GM19438 (cell line): ENCODE data around the gene XBP1.
"Not testable (repeated sequence)": the region's sequence is repeated elsewhere in the genome, so short reads cannot be mapped to it uniquely, and the experiment has no call there.

ENCODE experiments used
- ATAC-seq: cut with Tn5 transposase; IDR thresholded peaks from one replicate; pipeline ENCODE4 v1.9.1; 2021; ENCODE audit warnings: low read depth; ENCODE audit not compliant: unreplicated experiment

The XBP1 gene

GRCh38 chr22:28793976-28794584 lies 6.3 kb downstream of the XBP1 start:
- no peak for ATAC-seq

- peak; percentile 52 for ATAC-seq
These were observed 7.6 kb downstream of the XBP1 start for GRCh38 chr22:28792491-28793383.

DNA sequence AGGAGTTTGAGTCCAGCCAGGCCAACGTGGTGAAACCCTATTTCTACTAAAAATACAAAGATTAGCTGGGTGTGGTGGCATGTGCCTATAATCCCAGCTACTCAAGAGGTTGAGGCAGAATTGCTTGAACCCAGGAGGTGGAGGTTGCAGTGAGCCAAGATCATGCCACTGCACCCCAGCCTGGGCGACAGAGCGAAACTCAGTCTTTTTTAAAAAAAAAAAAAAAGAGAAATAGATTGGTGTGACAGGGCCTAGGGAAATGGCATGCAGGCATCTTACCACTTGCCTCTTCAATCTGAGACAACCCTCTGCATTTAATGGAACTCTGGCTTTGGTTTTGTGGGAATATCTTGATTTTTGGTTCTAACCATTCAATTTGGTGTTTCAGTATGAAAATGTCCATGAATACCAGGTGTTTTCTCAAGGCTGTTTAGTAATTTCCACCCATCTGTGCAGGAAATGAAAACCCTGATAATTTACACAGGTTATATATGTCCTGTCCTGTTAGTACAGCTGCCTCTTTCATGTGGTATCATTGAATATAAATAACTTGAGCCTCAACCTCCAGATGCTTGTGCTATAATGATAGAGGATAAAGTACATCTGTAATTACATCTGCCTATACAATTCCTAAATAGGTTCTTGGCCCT lies 8.4 kb downstream of the XBP1 start:
- ATAC-seq: peak; percentile 71

DNA sequence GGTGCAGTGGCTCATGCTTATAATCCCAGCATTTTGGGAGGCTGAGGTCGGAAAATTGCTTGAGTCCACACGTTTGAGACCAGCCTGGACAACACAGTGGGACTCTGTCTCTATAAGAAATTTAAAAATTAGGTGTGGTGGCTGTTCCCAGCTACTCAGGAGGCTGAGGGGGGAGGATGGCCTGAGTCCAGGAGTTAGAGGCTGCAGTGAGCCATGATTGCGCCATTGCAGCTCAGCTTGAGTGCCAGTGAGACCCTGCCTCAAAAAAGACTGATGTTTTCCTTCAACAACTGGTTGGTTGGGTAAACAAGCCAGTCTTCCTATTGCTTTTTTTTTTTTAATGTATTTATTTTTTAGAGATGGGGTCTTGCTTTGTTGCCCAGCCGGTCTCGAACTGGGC lies 9.2 kb downstream of the XBP1 start:
- ATAC-seq: no peak

DNA sequence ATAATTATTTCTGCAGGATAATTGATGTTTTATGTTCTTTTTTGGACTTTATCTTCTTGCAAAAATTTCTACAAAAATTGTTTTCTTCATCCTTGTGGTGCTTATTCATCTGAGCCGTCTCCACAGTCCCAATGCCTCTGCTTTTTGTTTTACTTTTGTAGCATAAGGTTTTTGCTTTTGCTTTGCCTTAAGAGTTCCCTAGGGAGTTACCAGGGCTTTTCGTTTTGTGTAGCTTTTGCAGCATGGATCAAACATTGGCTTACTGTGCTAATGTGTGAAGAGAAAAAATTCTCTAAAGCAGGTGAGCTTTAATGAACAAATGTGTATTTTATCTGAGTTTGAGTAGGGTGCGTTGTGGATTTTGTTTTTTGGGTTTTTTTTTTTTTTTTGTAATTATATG lies 11.8 kb downstream of the XBP1 start:
- no peak for ATAC-seq

DNA sequence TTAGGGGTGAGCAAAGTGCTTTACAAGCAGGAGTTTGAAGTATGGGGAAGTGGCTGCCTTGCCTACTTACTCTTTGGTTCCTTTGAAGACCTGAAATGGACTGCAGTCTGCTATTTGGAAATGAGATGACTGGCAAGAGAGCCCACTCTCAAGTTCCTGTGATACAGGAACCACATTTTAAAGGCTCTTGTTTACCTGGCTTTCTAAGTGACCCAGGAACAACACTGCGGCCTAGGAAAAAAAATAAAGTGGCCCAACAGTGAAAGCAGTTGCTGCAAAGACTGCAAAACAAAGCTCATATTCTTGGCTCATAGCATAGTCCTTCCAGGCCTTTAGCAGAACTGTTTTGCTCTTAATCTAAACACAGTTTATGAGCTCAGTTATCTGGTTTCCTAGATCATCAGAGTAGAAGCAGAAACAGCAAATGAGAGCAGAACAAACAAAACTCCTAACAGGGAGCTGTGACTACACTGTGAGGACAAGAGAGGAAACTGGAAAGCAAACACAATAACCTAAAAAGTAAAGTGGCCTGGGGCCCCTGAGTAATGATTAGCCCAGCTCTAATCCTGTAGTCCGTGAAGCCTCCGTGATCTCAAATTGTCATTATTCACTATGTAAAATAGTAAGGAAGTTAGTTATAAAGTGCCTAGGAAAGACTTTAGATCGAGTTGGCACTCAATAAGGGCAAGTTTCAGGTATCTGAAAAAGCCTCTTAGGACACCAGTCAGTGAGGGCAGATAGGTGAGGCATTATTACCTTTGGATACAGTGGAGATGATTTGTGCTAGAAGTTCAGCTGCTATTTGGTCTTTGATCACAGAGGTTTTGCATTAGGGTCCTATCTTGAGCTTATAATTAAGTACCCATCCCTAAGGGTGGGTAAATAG lies 16.3 kb downstream of the XBP1 start:
- ATAC-seq: no peak

DNA sequence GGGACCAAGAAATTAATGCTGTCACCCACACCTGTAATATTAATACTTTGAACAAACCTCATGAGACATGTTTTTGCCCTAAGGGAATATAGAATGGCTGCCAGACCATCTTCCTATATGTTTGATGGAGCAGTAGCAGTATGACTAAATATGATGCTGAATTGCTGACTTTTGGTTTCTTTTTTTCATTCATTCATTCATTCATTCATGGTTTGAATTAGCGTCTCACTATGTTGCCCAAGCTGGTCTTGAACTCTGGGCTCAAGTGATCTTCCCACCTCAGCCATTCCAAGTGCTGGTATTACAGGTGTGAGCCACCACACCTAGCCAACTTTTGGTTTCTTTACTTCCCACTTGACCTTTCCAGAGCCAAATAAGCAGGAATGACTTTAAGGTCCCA lies 20.1 kb downstream of the XBP1 start:
- no peak for ATAC-seq

- no peak for ATAC-seq
These were observed 20.5 kb downstream of the XBP1 start for GRCh38 chr22:28779833-28780232.

GRCh38 chr22:28774378-28774777 lies 26.0 kb downstream of the XBP1 start:
- ATAC-seq: no peak

DNA sequence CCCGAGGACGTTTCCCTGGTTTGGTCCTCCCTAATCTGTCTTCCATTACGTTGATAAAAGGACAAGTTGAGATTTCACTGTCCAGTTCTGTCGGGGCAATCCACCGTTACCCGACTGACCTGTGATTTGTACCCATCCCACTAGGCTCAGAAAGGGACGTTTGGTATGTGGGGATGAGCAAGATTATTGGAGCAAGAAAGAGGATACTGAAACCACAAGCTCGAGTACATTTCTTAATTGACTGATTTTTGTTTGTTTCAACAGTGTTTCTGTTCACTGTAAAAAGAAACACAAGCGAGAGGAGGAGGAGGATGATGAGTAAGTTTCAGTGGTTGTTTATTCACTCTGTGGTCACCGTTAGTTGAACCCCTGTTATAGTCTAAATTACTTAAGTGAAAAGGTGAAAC lies 26.9 kb downstream of the XBP1 start:
- peak; percentile 31 for ATAC-seq

DNA sequence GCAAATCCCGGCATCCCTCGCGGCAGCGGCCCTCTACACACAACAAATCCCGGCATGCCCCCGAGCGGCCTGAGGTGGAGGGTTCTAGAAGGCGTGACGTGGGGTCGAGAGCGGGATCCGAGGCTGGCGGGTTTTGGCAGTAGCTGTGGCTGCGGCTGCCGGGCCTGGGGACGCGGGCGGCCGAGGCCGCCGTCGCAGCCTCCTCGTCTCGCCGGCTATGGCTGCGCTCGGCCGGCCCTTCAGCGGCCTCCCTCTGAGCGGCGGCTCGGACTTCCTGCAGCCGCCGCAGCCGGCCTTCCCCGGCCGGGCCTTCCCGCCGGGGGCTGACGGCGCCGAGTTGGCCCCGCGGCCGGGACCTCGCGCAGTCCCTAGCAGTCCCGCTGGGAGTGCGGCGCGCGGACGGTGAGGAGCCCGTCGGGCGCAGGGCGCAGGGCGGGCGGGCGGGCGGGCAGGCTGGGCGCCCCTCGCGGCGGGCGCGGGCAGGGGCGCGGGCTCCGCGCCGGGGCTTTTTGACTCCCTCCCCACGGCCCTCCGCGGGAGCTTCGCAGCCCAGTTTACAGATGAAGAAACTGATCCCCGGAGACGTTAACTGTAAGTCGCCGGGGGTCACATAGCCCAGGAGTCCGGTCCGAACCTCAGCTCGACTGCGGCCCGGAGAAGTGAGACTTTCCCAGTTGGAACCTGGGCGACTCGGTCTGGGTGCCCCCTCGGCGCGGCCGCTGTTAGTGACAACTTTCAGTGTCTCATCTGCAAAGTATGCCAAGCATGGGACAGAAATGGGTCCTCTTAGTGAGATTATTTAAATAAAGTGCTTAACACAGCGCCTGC lies 27.5 kb downstream of the XBP1 start, which contains the start of gene CCDC117:
Gene CCDC117, plus strand, starts transcription at position 63 of the 828 bp plus-strand sequence. Its CDS starts 155 bp downstream, at position 218.
- ATAC-seq: peak; percentile 82

DNA sequence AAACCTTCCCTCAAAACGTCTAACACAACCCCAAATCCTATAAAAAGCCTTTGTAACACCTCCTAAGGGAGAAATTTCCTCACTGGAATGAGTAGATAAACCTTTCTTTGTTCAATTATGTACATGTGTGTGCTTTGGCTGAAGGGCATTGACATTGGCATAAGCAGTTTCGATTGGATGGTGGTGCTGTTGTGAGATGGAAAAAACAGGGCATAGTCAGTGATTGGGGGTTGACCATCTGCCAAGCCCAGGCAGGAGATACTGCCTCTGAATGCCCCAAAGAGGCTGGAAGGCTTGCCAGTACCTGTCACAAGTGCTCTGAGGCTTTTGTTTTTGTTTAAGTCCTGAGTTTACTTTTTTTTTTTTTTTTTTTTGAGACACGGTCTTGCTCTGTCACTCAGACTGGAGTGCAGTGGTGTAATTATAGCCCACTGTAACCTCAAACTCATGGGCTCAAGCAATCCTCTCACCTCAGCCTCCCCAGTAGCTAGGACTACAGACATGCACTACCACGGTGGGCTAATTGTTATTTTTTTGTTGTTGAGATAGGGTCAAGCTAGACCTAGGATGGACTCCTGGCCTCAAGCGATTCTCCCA lies 29.1 kb downstream of the XBP1 start:
- ATAC-seq: no peak

GRCh38 chr22:28769394-28770085 lies 30.8 kb downstream of the XBP1 start:
- no peak for ATAC-seq

DNA sequence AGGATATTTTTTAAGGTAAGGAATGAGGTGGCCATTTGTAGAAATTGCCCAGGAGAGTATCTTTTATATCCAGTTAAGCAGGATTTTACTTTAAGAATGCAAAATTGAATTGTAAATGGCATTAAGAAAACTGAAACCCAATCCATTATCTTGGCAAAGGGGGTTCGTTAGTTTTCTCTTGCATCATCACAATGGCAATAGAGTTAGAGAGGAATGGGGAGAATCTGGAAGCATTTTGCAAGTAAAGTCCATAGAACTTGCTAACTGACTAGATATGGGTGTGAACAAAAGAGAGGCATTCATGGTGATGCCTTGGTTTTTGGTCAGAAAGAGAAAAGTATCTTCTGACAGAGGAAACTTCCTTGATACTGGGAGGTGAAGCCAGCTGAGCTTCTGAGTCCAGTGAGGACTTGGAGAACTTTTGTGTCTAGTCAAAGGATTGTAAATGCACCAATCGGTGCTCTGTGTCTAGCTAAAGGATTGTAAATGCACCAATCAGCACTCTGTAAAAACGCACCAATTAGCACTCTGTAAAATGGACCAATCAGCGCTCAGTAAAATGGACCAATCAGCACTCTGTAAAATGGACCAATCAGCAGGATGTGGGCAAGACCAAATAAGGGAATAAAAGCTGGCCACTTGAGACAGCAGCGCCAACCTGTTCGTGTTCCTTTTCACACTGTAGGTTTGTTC lies 31.5 kb downstream of the XBP1 start:
- ATAC-seq: no peak

DNA sequence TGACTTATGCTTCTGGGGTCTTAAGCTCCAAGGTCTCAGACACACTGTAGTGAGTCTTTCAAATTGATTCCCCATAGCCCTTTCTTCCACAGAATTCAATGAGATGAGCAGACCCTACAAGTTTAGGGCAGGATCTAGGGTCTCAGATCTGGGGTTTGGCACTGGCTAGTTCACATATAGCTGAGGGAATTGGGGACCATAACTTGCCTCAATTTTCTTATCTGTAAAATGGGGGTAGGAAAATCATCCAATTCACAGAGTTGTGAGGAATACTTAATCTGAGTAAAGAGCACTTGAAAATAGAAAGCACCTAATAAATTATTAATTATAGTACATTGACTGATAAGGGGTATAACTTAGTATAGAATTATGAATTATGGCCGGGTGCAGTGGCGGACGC lies 33.7 kb downstream of the XBP1 start:
- ATAC-seq: no peak

DNA sequence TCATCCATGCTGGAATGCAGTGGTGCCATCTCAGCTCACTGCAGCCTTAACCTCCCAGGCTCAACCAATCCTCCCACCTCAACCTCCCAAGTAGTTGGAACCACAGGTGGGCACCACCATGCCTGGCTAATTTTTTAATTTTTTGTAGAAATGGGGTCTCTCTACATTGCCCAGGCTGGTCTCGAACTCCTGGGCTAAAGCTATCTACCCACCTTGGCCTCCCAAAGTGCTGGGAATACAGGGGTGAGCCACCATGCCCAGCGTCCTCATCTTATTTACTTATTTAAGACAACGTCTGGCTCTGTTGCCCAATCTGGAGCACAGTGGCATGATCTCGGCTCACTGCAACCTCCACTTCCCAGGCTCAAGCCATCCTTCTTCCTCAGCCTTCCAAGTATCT lies 38.4 kb downstream of the XBP1 start:
- not testable (repeated sequence) for ATAC-seq

GRCh38 chr22:28761449-28761755 lies 39.0 kb downstream of the XBP1 start:
- no peak for ATAC-seq

- no peak for ATAC-seq
These were observed 40.4 kb downstream of the XBP1 start for GRCh38 chr22:28759861-28760560.
